Measurements from ENCODE around the gene ZMPSTE24.

Gene ZMPSTE24

DNA sequence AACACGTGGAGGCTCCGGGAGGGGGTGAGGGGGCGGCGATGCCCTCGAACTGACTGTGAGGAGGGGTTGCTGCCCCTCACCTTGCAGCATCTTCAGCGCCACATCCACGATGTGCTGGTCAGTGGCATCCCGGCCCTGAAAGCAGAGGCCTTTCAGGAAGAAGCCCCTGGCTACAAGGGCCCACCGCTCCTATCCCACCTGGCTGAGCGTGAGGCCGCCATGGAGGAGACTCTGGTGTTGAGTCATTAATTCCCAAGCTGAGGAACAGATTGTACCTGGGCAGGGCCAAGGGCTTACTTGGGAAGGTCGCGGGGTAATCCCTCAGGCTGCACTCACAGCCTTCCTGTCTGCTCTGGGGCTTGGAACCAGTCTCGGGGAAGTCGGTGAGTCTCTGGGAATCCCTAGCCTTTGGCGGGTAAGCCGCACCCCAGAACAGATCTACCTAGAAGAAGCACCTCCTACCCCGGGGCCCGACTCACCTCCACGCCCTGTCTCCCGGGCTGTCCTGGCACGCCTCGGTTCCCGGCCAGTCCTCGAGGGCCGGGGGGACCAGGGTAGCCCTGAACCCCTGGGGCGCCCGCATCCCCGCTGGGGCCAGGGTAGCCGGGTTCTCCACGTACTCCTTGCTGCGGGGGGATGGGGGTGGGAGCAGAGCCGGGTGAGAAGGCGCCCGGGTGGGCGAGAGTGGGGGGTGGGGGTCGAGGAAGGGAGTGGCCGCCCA lies 45.2 kb downstream of the ZMPSTE24 start:
- Histone ChIP-seq H3K36me3 (peaks cover 58% of the 10 kb centered on the region), H3K27ac (no peak overlapping the region), H3K4me1 (ENCODE audit: control insufficient read depth in 1 of 2, insufficient read depth in 1 of 2, low read depth in 1 of 2, low read length in 1 of 2) (no peaks in the 10 kb centered on the region), H3K27me3 (no peaks in the 10 kb centered on the region), H3K4me3 (ENCODE audit: low read depth in 1 of 2, low read length in 1 of 2) (no peak overlapping the region), H3K9me3 (no peaks in the 10 kb centered on the region)
- TF ChIP-seq CTCF (IDR thresholded peaks at IDR 0.05) = no peak

DNA sequence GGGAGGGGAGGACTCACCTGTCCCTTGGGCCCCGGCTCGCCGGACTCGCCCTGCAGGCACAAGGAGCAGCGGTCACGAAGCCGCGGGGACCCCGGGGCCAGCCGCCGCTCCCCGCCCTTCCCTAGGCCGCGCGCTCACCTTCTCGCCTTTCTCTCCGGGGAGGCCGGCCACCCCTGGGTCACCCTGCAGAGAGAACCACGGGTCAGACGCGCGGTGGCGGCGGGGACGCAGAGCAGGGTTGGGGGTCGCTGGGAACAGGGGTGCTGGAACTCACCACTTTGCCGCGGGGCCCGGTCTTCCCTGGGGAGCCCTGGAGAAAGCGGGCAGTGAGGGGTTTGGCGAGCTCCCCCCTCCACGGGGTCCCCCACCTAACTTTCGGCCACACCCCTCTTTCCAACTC lies 45.8 kb downstream of the ZMPSTE24 start:
- Histone ChIP-seq H3K9me3 (no peaks in the 10 kb centered on the region), H3K36me3 (peaks cover 58% of the 10 kb centered on the region), H3K27ac (no peak overlapping the region), H3K4me1 (ENCODE audit: control insufficient read depth in 1 of 2, insufficient read depth in 1 of 2, low read depth in 1 of 2, low read length in 1 of 2) (no peaks in the 10 kb centered on the region), H3K27me3 (no peaks in the 10 kb centered on the region), H3K4me3 (ENCODE audit: low read depth in 1 of 2, low read length in 1 of 2) (no peak overlapping the region)
- no peak for TF ChIP-seq CTCF (IDR thresholded peaks at IDR 0.05)

DNA sequence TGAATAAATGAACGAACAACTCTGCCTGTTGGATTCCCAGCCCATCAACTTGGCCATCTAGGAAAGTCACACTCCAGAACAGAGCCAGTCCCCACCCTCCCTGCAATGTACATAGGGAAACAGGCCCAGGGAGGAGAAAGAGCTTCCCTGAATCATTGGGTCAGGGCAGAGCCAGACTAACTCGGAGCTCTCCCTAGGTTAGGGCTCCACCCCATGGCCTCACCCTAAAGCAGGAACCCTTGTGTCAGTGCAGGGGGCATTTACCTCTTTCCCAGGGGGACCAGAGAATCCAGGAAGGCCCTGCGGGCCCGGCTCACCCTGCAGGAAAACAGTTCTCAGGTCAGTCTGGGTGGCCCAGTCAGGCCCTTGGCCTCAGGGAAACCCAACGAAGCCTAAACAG lies 47.4 kb downstream of the ZMPSTE24 start:
- no peaks in the 10 kb centered on the region for H3K4me1 ChIP-seq (ENCODE audit: control insufficient read depth in 1 of 2, insufficient read depth in 1 of 2, low read depth in 1 of 2, low read length in 1 of 2)

DNA sequence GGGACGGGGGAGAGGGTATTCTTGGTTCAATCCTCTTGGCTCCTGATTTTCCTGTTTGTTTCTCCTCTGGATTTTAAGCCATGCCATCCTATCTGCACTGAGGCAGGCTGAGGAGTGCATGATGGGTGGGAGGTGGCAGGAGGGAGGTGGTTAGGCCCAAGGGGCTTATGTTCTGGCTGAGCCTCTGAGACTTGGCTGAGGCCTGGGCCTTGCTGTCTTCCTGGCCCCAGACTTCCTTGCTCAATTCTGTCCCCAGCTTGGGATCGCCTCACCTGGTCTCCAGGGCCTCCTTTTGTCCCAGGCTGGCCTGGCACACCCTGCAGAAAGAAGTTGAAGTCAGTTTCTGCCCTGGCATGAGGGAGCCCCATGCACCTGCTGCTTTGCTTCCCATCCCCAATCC lies 47.8 kb downstream of the ZMPSTE24 start:
- Histone ChIP-seq H3K27ac (no peak overlapping the region), H3K4me3 (ENCODE audit: low read depth in 1 of 2, low read length in 1 of 2) (no peak overlapping the region), H3K27me3 (no peaks in the 10 kb centered on the region), H3K36me3 (peaks cover 50% of the 10 kb centered on the region), H3K9me3 (no peaks in the 10 kb centered on the region), H3K4me1 (ENCODE audit: control insufficient read depth in 1 of 2, insufficient read depth in 1 of 2, low read depth in 1 of 2, low read length in 1 of 2) (no peaks in the 10 kb centered on the region)
- no peak for TF ChIP-seq CTCF (IDR thresholded peaks at IDR 0.05)

More for the DNA sequence above, 47.4 kb downstream of the ZMPSTE24 start:
- Histone ChIP-seq H3K27ac (no peak overlapping the region), H3K27me3 (no peaks in the 10 kb centered on the region), H3K9me3 (no peaks in the 10 kb centered on the region), H3K36me3 (peaks cover 54% of the 10 kb centered on the region), H3K4me3 (ENCODE audit: low read depth in 1 of 2, low read length in 1 of 2) (no peak overlapping the region)
- no peak for TF ChIP-seq CTCF (IDR thresholded peaks at IDR 0.05)

- Histone ChIP-seq H3K27me3 (no peaks in the 10 kb centered on the region), H3K4me3 (ENCODE audit: low read depth in 1 of 2, low read length in 1 of 2) (no peak overlapping the region), H3K9me3 (no peaks in the 10 kb centered on the region), H3K4me1 (ENCODE audit: control insufficient read depth in 1 of 2, insufficient read depth in 1 of 2, low read depth in 1 of 2, low read length in 1 of 2) (no peaks in the 10 kb centered on the region), H3K27ac (no peak overlapping the region), H3K36me3 (peaks cover 46% of the 10 kb centered on the region)
- no peak for TF ChIP-seq CTCF (IDR thresholded peaks at IDR 0.05)
Observed at GRCh38 chr1:40306296-40306695, 48.3 kb downstream of the ZMPSTE24 start.

All from neutrophil (primary cell).